Endodermal cell (in vitro differentiated cells): Measurements from ENCODE around the gene SLC24A4. TPM values are rescaled to one million over a fixed set of nuclear protein-coding genes. Genes with fewer than 3 reads are reported as not detected.

Experiments
- DNase-seq: peaks from one replicate; pipeline ENCODE4 v3.0.0-alpha.2; 2017
- H3K27ac ChIP-seq: 2 replicates; pipeline ENCODE4 v1.5.1; 2013; ENCODE audit warnings: mild to moderate bottlenecking, low read depth, low read length, moderate library complexity
- H3K27me3 ChIP-seq: 2 replicates; pipeline ENCODE4 v1.6.1; 2013; ENCODE audit warnings: mild to moderate bottlenecking, low read length, moderate library complexity; ENCODE audit not compliant: insufficient read depth, control insufficient read depth, poor library complexity, severe bottlenecking
- H3K36me3 ChIP-seq: 2 replicates; pipeline ENCODE4 v1.7.0; 2013; ENCODE audit warnings: mild to moderate bottlenecking, low read length, moderate library complexity; ENCODE audit not compliant: control insufficient read depth, insufficient read depth
- H3K4me1 ChIP-seq: one replicate; pipeline ENCODE4 v1.7.0; 2013; ENCODE audit warnings: low read length; ENCODE audit not compliant: control insufficient read depth, insufficient read depth
- H3K4me3 ChIP-seq: 2 replicates; pipeline ENCODE4 v1.5.1; 2013; ENCODE audit warnings: mild to moderate bottlenecking, low read length, moderate library complexity
- H3K9ac ChIP-seq: 2 replicates; pipeline ENCODE4 v1.6.1; 2013; ENCODE audit warnings: mild to moderate bottlenecking, low read length, moderate library complexity; ENCODE audit not compliant: poor library complexity, severe bottlenecking; ENCODE audit errors: extremely low read depth
- H3K9me3 ChIP-seq: 2 replicates; pipeline ENCODE4 v1.6.1; 2013; ENCODE audit warnings: mild to moderate bottlenecking, low read length, moderate library complexity; ENCODE audit not compliant: control insufficient read depth
- H3K27ac Mint-ChIP-seq: 2 replicates; pipeline ENCODE4 v1.8.0; 2020; ENCODE audit warnings: mixed read lengths
- H3K27me3 Mint-ChIP-seq: 2 replicates; pipeline ENCODE4 v1.8.0; 2021; ENCODE audit warnings: mild to moderate bottlenecking, mixed read lengths; ENCODE audit not compliant: insufficient read depth
- H3K36me3 Mint-ChIP-seq: 2 replicates; pipeline ENCODE4 v1.8.0; 2020; ENCODE audit warnings: low read depth, mixed read lengths
- H3K4me1 Mint-ChIP-seq: 2 replicates; pipeline ENCODE4 v1.8.0; 2020; ENCODE audit warnings: mixed read lengths
- H3K4me3 Mint-ChIP-seq: 2 replicates; pipeline ENCODE4 v1.8.0; 2020; ENCODE audit warnings: mild to moderate bottlenecking, moderate library complexity, mixed read lengths
- H3K9me3 Mint-ChIP-seq: 2 replicates; pipeline ENCODE4 v1.8.0; 2020; ENCODE audit warnings: mild to moderate bottlenecking, mixed read lengths
- WGBS, 2 experiments: methylation state at CpG; one replicate each; pipeline versions ENCODE4 v1.1.5 to v1.1.7; 2013; ENCODE audit warnings: missing lambda C conversion rate in 2 of 2, mixed read lengths in 1 of 2; ENCODE audit not compliant: insufficient coverage in 1 of 2, insufficient read length in 1 of 2; 5-methylcytosine and 5-hydroxymethylcytosine counted together
- total RNA-seq, 2 donors: library from RNA; stranded (reverse); fragmentation: NEBNext Ultra II Directional in 1 of 2; extraction: Animal tissue kit (Norgen Biotek cat#: 25700) in 1 of 2; gene quantifications; 2 replicates in 1 of 2; 3 replicates in 1 of 2; pipeline ENCODE4 v1.2.1, GENCODE V29; 2021
- TF ChIP-seq, protein P1 (sequence below): fragments of 200-600 bp; sonication (generic); conservative IDR thresholded peaks from 2 replicates; pipeline ENCODE4 v1.5.0; 2021; ENCODE audit warnings: antibody characterized with exemption, mild to moderate bottlenecking

The SLC24A4 gene
- total RNA-seq, 2 donors from 2014 or later = 0.09 to 0.29 TPM

DNA sequence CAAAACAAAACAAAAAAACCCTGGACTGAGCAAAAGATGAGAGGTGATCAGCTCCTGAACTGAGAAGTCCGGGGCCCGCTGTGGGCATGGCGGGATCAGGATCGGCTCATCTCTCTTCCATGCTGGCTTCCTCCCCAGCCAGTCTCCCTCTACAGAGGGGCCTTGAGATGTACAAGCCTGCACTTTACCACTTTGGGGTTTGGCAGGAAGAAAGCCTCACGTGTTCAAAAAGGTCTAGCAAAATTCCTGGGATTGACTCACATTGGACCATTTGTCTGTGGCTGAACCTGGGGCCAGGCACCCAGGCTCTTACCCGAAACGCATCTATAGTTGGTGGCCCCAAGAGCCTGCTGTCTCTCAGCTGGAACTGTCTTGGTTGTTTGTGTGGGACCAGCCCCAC is 89.0 kb downstream of the SLC24A4 start:
- Histone ChIP-seq H3K9ac (no peak overlapping the region), H3K4me1 (peaks cover 4% of the 10 kb centered on the region), H3K27ac (no peak overlapping the region), H3K27me3 (peaks cover 18% of the 10 kb centered on the region), H3K36me3 (no peaks in the 10 kb centered on the region), H3K9me3 (no peaks in the 10 kb centered on the region), H3K4me3 (no peak overlapping the region)
- Mint-ChIP-seq H3K4me3 (no peak overlapping the region), H3K9me3 (peaks cover 10% of the 10 kb centered on the region), H3K4me1 (peaks cover 18% of the 10 kb centered on the region), H3K27ac (no peak overlapping the region), H3K27me3 (peaks cover 21% of the 10 kb centered on the region), H3K36me3 (no peaks in the 10 kb centered on the region)
- 84 to 90% methylated on average over 3 to 7 of the region's 7 CpGs for WGBS, 2 experiments
- no peak for DNase-seq
- TF ChIP-seq, protein P1, sequence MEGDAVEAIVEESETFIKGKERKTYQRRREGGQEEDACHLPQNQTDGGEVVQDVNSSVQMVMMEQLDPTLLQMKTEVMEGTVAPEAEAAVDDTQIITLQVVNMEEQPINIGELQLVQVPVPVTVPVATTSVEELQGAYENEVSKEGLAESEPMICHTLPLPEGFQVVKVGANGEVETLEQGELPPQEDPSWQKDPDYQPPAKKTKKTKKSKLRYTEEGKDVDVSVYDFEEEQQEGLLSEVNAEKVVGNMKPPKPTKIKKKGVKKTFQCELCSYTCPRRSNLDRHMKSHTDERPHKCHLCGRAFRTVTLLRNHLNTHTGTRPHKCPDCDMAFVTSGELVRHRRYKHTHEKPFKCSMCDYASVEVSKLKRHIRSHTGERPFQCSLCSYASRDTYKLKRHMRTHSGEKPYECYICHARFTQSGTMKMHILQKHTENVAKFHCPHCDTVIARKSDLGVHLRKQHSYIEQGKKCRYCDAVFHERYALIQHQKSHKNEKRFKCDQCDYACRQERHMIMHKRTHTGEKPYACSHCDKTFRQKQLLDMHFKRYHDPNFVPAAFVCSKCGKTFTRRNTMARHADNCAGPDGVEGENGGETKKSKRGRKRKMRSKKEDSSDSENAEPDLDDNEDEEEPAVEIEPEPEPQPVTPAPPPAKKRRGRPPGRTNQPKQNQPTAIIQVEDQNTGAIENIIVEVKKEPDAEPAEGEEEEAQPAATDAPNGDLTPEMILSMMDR = no peak

DNA sequence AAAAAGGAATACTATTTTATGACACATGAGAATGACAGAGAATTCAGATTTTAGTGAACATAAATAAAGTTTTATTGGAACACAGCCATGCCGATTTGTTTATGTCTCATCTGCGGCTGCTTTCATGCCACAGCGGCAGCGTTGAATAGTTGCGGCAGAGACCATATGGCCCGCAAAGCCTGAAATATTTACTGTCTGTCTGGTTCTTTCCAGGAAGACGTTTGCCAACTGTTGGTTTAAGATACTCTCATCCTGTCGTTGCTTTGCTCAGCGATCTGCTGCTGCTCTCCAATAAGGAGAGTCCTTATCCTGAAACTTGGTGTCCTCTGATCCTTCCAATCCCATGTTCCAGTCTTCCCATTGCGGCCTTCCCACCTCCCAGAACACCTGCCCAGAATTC is 89.9 kb downstream of the SLC24A4 start:
- Mint-ChIP-seq H3K27ac (no peak overlapping the region), H3K4me3 (no peak overlapping the region), H3K36me3 (no peaks in the 10 kb centered on the region), H3K27me3 (peaks cover 21% of the 10 kb centered on the region), H3K9me3 (peaks cover 4% of the 10 kb centered on the region), H3K4me1 (peaks cover 13% of the 10 kb centered on the region)
- Histone ChIP-seq H3K36me3 (no peaks in the 10 kb centered on the region), H3K4me1 (peaks cover 4% of the 10 kb centered on the region), H3K27me3 (peaks cover 18% of the 10 kb centered on the region), H3K27ac (no peak overlapping the region), H3K9me3 (no peaks in the 10 kb centered on the region), H3K4me3 (no peak overlapping the region), H3K9ac (no peak overlapping the region)
- TF ChIP-seq, protein P1 = no peak
- WGBS, 2 experiments = 96 to 97% methylated on average over 10 of the region's 10 CpGs
- DNase-seq = no peak

DNA sequence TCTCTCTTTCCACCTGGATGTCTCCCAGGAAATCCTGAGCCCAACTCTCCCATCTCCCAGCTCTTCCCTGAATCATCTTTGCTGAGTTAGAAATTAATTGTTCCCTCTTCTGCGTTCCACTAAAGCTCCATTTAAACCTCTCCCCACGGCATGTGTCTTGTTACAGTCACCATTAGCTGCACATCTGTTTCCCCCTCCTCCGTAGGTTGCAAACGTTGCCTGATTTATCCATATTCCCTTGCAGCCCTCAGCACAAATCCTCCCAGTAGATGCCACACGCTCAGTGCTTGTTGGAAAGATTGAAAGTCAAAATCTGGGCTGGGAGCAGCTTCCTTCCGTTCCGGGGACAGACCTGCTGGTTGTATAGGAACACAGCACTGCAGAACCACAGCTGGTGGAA is 90.4 kb downstream of the SLC24A4 start:
- Histone ChIP-seq H3K9me3 (no peaks in the 10 kb centered on the region), H3K36me3 (no peaks in the 10 kb centered on the region), H3K27me3 (peaks cover 18% of the 10 kb centered on the region), H3K4me3 (no peak overlapping the region), H3K4me1 (peaks cover 4% of the 10 kb centered on the region), H3K27ac (no peak overlapping the region), H3K9ac (no peak overlapping the region)
- peaks cover 21% of the 10 kb centered on the region for H3K27me3 Mint-ChIP-seq
- H3K9me3 Mint-ChIP-seq = peaks cover 4% of the 10 kb centered on the region
- no peak overlapping the region for H3K27ac Mint-ChIP-seq
- 85 to 86% methylated on average over 5 to 7 of the region's 7 CpGs for WGBS, 2 experiments
- peaks cover 8% of the 10 kb centered on the region for H3K4me1 Mint-ChIP-seq
- TF ChIP-seq, protein P1 = no peak
- no peak for DNase-seq
- H3K4me3 Mint-ChIP-seq = no peak overlapping the region
- no peaks in the 10 kb centered on the region for H3K36me3 Mint-ChIP-seq
